ENCODE data around the gene RBMS3. TPM values are rescaled to one million over a fixed set of nuclear protein-coding genes. Genes with fewer than 3 reads are reported as not detected.

Gene RBMS3
- total RNA-seq, 4 donors from 2014 or later, result 3.8 to 18.7 (median 14.6) TPM

DNA sequence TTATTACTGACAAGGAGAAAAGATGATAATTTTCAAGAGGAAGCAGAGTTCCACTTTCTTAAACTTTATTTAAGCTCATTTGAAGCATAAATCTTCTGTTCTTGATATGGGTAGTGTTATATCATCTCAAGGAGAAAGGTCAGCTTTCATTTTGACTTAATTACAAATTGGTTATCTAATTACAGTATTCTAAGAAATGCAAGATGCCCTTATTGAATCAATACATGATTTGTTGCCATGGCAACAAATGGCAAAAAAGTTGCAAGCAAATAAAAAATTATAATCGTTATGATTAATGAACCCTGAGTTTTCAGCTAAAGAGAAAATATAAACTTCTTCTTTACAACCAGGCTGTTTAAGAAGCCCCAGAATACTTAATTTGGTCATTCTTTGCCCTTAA lies 622.7 kb downstream of the RBMS3 start:
- in situ Hi-C loops (cut with MboI; ENCODE audit: low pct_ligation_motif_present in 1 of 4, low pct_unique_long_range_greater_than_20kb in 1 of 4, low sequenced_read_pairs in 3 of 4) (no loop called here), intact Hi-C loops (cut with DNase I; ENCODE audit: low total_unique reads) (no loop called here)
- Histone ChIP-seq H3K36me3 (no peaks in the 10 kb centered on the region), H3K9me3 (no peaks in the 10 kb centered on the region), H3K4me1 (no peaks in the 10 kb centered on the region), H3K27ac (no peak overlapping the region), H3K4me3 (no peak overlapping the region), H3K27me3 (no peaks in the 10 kb centered on the region)
- 67 to 76% methylated on average over 1 of the region's 1 CpG for WGBS, 2 donors (ENCODE audit: low coverage in 1 of 2)
- no peak for DNase-seq
- TF ChIP-seq, protein P1, sequence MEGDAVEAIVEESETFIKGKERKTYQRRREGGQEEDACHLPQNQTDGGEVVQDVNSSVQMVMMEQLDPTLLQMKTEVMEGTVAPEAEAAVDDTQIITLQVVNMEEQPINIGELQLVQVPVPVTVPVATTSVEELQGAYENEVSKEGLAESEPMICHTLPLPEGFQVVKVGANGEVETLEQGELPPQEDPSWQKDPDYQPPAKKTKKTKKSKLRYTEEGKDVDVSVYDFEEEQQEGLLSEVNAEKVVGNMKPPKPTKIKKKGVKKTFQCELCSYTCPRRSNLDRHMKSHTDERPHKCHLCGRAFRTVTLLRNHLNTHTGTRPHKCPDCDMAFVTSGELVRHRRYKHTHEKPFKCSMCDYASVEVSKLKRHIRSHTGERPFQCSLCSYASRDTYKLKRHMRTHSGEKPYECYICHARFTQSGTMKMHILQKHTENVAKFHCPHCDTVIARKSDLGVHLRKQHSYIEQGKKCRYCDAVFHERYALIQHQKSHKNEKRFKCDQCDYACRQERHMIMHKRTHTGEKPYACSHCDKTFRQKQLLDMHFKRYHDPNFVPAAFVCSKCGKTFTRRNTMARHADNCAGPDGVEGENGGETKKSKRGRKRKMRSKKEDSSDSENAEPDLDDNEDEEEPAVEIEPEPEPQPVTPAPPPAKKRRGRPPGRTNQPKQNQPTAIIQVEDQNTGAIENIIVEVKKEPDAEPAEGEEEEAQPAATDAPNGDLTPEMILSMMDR (IDR thresholded peaks at IDR 0.05), result no peak
- no peak for TF ChIP-seq EP300 (IDR thresholded peaks at IDR 0.05; ENCODE audit: low read depth)
- TF ChIP-seq POLR2A (IDR thresholded peaks at IDR 0.05), result no peak
- no peak for TF ChIP-seq POLR2AphosphoS5 (IDR thresholded peaks at IDR 0.05)

DNA sequence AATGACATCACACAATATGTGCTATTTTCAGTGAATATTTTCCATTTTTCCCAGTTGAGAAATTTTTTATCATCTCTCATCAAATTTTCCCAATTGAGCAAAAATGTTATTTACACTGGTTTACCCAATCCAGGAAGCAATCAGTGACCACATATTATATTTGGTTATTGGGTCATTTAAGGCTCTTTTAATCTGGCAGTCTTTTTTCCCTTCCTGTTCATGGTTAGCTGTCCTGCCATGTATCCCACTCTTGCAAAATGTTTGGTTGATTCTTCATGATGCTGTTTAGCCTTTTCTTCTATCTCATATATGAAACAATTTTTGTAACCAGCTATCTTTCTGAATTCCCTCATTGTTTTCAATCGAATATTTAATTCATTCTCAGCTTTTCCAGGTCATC lies 626.0 kb downstream of the RBMS3 start:
- DNase-seq, result no peak
- no peaks in the 10 kb centered on the region for H3K4me1 ChIP-seq
- no peak for TF ChIP-seq POLR2A (IDR thresholded peaks at IDR 0.05)
- intact Hi-C loops (cut with DNase I; ENCODE audit: low total_unique reads), result no loop called here
- in situ Hi-C loops (cut with MboI; ENCODE audit: low pct_ligation_motif_present in 1 of 4, low pct_unique_long_range_greater_than_20kb in 1 of 4, low sequenced_read_pairs in 3 of 4), result no loop called here
- WGBS, 2 donors (ENCODE audit: low coverage in 1 of 2), result 83 to 88% methylated on average over 1 of the region's 1 CpG
- H3K9me3 ChIP-seq, result no peaks in the 10 kb centered on the region
- H3K4me3 ChIP-seq, result no peak overlapping the region
- no peaks in the 10 kb centered on the region for H3K27me3 ChIP-seq
- no peaks in the 10 kb centered on the region for H3K36me3 ChIP-seq
- no peak overlapping the region for H3K27ac ChIP-seq

DNA sequence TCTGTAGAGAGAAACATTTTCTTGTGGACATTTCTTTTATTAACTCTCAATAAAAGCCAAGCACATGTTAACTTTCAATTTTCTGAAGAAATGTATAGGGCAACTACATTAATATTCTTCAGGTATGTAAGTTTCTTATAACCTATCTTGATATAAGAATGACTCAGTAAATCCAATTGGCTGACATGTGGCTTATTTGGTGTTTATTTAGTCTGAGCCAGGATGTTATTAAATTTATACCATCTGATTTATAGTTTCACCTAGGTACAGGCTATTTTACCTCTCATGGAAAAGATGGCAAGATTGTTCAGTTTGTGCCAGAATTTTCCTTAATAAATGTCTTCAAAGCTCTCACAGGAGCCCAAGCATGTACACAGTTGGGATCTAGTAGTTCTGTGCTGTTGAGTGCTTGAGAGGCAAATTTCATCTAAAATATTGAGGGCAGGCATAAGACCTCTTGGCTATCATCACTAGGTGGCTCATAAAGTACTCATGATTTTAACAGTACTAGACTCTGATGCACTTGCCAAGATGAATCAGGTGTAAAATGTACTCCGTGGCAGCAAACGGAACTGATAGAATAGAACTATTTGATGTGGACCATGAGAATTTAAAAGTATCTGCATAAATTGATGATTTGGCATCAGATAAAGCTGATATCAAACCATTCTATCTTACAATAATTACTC lies 631.9 kb downstream of the RBMS3 start:
- Histone ChIP-seq H3K27me3 (no peaks in the 10 kb centered on the region), H3K27ac (no peak overlapping the region), H3K4me1 (no peaks in the 10 kb centered on the region), H3K9me3 (no peaks in the 10 kb centered on the region), H3K36me3 (no peaks in the 10 kb centered on the region), H3K4me3 (no peak overlapping the region)
- intact Hi-C loops (cut with DNase I; ENCODE audit: low total_unique reads), result no loop called here
- 88 to 89% methylated on average over 2 of the region's 2 CpGs for WGBS, 2 donors (ENCODE audit: low coverage in 1 of 2)
- TF ChIP-seq EP300 (IDR thresholded peaks at IDR 0.05; ENCODE audit: low read depth) (no peak), POLR2A (IDR thresholded peaks at IDR 0.05) (no peak)
- TF ChIP-seq, protein P1 (IDR thresholded peaks at IDR 0.05), result no peak
- no peak for DNase-seq
- in situ Hi-C loops (cut with MboI; ENCODE audit: low pct_ligation_motif_present in 1 of 4, low pct_unique_long_range_greater_than_20kb in 1 of 4, low sequenced_read_pairs in 3 of 4), result no loop called here

DNA sequence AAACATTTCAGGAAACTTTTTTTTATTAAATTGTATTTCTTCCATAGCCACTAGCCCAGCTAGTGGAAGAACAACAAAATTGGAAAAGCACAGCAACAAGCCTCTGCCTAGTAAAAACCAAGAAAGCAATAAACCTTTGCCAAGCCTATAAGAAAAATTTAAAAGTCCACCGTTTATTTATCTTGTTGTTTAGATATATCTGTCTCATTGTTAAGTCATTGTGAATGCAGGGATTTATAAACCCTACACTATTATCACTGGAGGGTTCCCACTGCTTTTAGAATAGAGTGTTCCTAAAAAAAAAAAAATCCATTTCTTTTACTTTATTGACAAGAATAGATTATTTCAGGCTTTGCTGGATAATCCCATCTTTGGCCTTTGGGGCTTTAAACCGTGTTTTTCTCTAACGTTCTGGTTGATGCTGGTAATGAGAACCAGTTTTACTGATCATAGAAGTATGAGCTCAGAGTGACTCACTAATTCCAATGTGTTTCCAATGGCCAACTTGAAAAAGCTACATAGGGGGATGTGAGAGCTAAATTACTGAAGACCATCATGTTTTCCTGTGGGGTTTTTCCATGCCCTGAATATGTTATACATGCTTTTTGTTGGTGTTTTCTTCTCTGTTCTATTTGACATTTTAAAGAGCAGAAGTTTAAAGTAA lies 634.1 kb downstream of the RBMS3 start:
- intact Hi-C loops (cut with DNase I; ENCODE audit: low total_unique reads) (no loop called here), in situ Hi-C loops (cut with MboI; ENCODE audit: low pct_ligation_motif_present in 1 of 4, low pct_unique_long_range_greater_than_20kb in 1 of 4, low sequenced_read_pairs in 3 of 4) (no loop called here)
- WGBS, 2 donors (ENCODE audit: low coverage in 1 of 2), result 65 to 71% methylated on average over 3 of the region's 3 CpGs
- H3K4me1 ChIP-seq, result no peaks in the 10 kb centered on the region
- H3K9me3 ChIP-seq, result no peaks in the 10 kb centered on the region
- H3K4me3 ChIP-seq, result no peak overlapping the region
- TF ChIP-seq EP300 (IDR thresholded peaks at IDR 0.05; ENCODE audit: low read depth) (no peak), POLR2AphosphoS5 (IDR thresholded peaks at IDR 0.05) (no peak), POLR2A (IDR thresholded peaks at IDR 0.05) (no peak)
- TF ChIP-seq, protein P1 (IDR thresholded peaks at IDR 0.05), result no peak
- H3K27me3 ChIP-seq, result no peaks in the 10 kb centered on the region
- H3K36me3 ChIP-seq, result no peaks in the 10 kb centered on the region
- DNase-seq, result no peak
- no peak overlapping the region for H3K27ac ChIP-seq
